IMR-90 (cell line): ENCODE measurements around the gene CGNL1. TPM values are rescaled to one million over a fixed set of nuclear protein-coding genes. Genes with fewer than 3 reads are reported as not detected.

Experiments
- ATAC-seq: fragments of 200-7000 bp; cut with Tn5 transposase; 2 replicates; pipeline ENCODE4 v1.9.1; 2020; ENCODE audit warnings: low read depth, mild to moderate bottlenecking, moderate library complexity
- BruUV-seq: library from RNA; stranded (reverse); fragments of 400-500 nt; replicated peaks from 2 replicates; lab custom pipeline; 2021; lab: Mats Ljungman, UMichigan
- CTCF ChIA-PET: fragments of 300-600 bp; formaldehyde crosslinking; extraction: SDS; loops from one replicate; lab custom pipeline; 2021; ENCODE audit warnings: antibody characterized with exemption; lab: Yijun Ruan, JAX
- POLR2A ChIA-PET: fragments of 300-600 bp; sonication (Branson Sonifier 250); formaldehyde crosslinking; loops from one replicate; lab custom pipeline; 2022; ENCODE audit warnings: antibody characterized with exemption; ENCODE audit not compliant: unreplicated experiment; lab: Charles Lee
- DNase-seq: peaks from one replicate; pipeline ENCODE4 v3.0.0; 2013
- H2AFZ ChIP-seq: replicated peaks from 2 replicates; pipeline ENCODE3; 2013; ENCODE audit warnings: low read length, mild to moderate bottlenecking; ENCODE audit not compliant: poor library complexity
- H2AK5ac ChIP-seq: 2 replicates; pipeline ENCODE4 v1.6.1; 2013; ENCODE audit warnings: low read depth, low read length, inconsistent platforms
- H2AK9ac ChIP-seq: replicated peaks from 2 replicates; pipeline ENCODE3; 2013; ENCODE audit warnings: mild to moderate bottlenecking, low read depth, low read length, moderate library complexity; ENCODE audit not compliant: poor library complexity
- H2BK120ac ChIP-seq: 2 replicates; pipeline ENCODE4 v1.6.1; 2013; ENCODE audit warnings: low read depth, low read length, inconsistent platforms
- H2BK15ac ChIP-seq: 3 replicates; pipeline ENCODE4 v1.6.1; 2013; ENCODE audit warnings: low read depth, low read length, inconsistent platforms
- H2BK20ac ChIP-seq: 2 replicates; pipeline ENCODE4 v1.6.1; 2013; ENCODE audit warnings: low read depth, mild to moderate bottlenecking, inconsistent platforms, low read length, moderate library complexity
- H2BK5ac ChIP-seq: 2 replicates; pipeline ENCODE4 v1.6.1; 2013; ENCODE audit warnings: mild to moderate bottlenecking, low read depth, low read length, inconsistent platforms; ENCODE audit not compliant: poor library complexity, severe bottlenecking
- H3K14ac ChIP-seq: replicated peaks from 2 replicates; pipeline ENCODE4 v1.6.1; 2013; ENCODE audit warnings: low read depth, low read length, inconsistent platforms
- H3K18ac ChIP-seq: 2 replicates; pipeline ENCODE4 v1.6.1; 2013; ENCODE audit warnings: low read depth, low read length, control low read depth
- H3K23ac ChIP-seq: 2 replicates; pipeline ENCODE4 v1.6.1; 2013; ENCODE audit warnings: low read depth, low read length, inconsistent platforms
- H3K27ac ChIP-seq: 2 replicates; pipeline ENCODE4 v1.5.1; 2013; ENCODE audit warnings: mild to moderate bottlenecking, control low read depth, low read length; ENCODE audit not compliant: insufficient read depth
- H3K27me3 ChIP-seq: 2 replicates; pipeline ENCODE4 v1.6.1; 2013; ENCODE audit warnings: low read length; ENCODE audit not compliant: control insufficient read depth, insufficient read depth
- H3K36me3 ChIP-seq: 2 replicates; pipeline ENCODE4 v1.6.1; 2013; ENCODE audit warnings: low read length, mixed read lengths; ENCODE audit not compliant: control insufficient read depth, insufficient read depth
- H3K4ac ChIP-seq: 2 replicates; pipeline ENCODE4 v1.6.1; 2013; ENCODE audit warnings: low read depth, low read length, inconsistent platforms
- H3K4me1 ChIP-seq: 2 replicates; pipeline ENCODE4 v1.6.1; 2013; ENCODE audit warnings: low read length, mixed read lengths; ENCODE audit not compliant: control insufficient read depth, insufficient read depth
- H3K4me2 ChIP-seq: 2 replicates; pipeline ENCODE4 v1.6.1; 2013; ENCODE audit warnings: low read depth, mild to moderate bottlenecking, control low read depth, low read length, moderate library complexity
- H3K4me3 ChIP-seq: 2 replicates; pipeline ENCODE4 v1.5.1; 2013; ENCODE audit warnings: low read depth, mild to moderate bottlenecking, control low read depth, low read length, moderate library complexity; ENCODE audit not compliant: insufficient read depth
- H3K56ac ChIP-seq: 2 replicates; pipeline ENCODE4 v1.6.1; 2013; ENCODE audit warnings: low read length, inconsistent platforms; ENCODE audit not compliant: insufficient read depth; ENCODE audit errors: extremely low read depth
- H3K79me1 ChIP-seq, 2 experiments: 2 replicates each; pipeline ENCODE4 v1.6.1; 2013; ENCODE audit warnings: low read length in 2 of 2, inconsistent platforms in 1 of 2, low read depth in 1 of 2
- H3K9ac ChIP-seq: 2 replicates; pipeline ENCODE4 v1.6.1; 2013; ENCODE audit warnings: low read depth, low read length, control low read depth
- H3K9me1 ChIP-seq: 2 replicates; pipeline ENCODE4 v1.6.1; 2013; ENCODE audit warnings: low read length, inconsistent platforms; ENCODE audit not compliant: insufficient read depth
- H3K9me3 ChIP-seq: 2 replicates; pipeline ENCODE4 v1.6.1; 2013; ENCODE audit warnings: low read length; ENCODE audit not compliant: control insufficient read depth, insufficient read depth
- H4K20me1 ChIP-seq: 2 replicates; pipeline ENCODE4 v1.6.1; 2013; ENCODE audit warnings: low read length, inconsistent platforms; ENCODE audit not compliant: insufficient read depth
- H4K5ac ChIP-seq: 2 replicates; pipeline ENCODE4 v1.6.1; 2013; ENCODE audit warnings: mild to moderate bottlenecking, low read depth, low read length, control low read depth
- H4K8ac ChIP-seq, 2 experiments: 2 replicates each; pipeline ENCODE4 v1.6.1; 2013; ENCODE audit warnings: low read depth in 2 of 2, low read length in 2 of 2, control low read depth in 1 of 2, inconsistent platforms in 1 of 2
- H4K91ac ChIP-seq: 2 replicates; pipeline ENCODE4 v1.6.1; 2013; ENCODE audit warnings: low read depth, low read length, inconsistent platforms; ENCODE audit not compliant: insufficient read depth
- CHD1 ChIP-seq: IDR thresholded peaks from 2 replicates; pipeline ENCODE4 v1.6.1; 2012; ENCODE audit warnings: low read depth, low read length, improper control_type of control experiment
- ELK1 ChIP-seq: fragments of 150-350 bp; IDR thresholded peaks from 2 replicates; pipeline ENCODE4 v1.6.1; 2016; ENCODE audit warnings: low read depth, mild to moderate bottlenecking, low read length, moderate library complexity, borderline replicate concordance
- MAFK ChIP-seq: IDR thresholded peaks from 2 replicates; pipeline ENCODE4 v1.6.1; 2012; ENCODE audit warnings: low read depth, low read length, improper control_type of control experiment
- MXI1 ChIP-seq: IDR thresholded peaks from 2 replicates; pipeline ENCODE4 v1.6.1; 2012; ENCODE audit warnings: low read depth, mild to moderate bottlenecking, low read length, moderate library complexity, borderline replicate concordance
- NFE2L2 ChIP-seq: fragments of 150-350 bp; IDR thresholded peaks from 2 replicates; pipeline ENCODE4 v1.6.1; 2016; ENCODE audit warnings: low read depth, mild to moderate bottlenecking, low read length
- POLR2A ChIP-seq: IDR thresholded peaks from 2 replicates; pipeline ENCODE4 v1.6.1; 2012; ENCODE audit warnings: mild to moderate bottlenecking, low read depth, low read length
- RAD21 ChIP-seq: IDR thresholded peaks from 2 replicates; pipeline ENCODE4 v1.6.1; 2012; ENCODE audit warnings: low read length, improper control_type of control experiment
- RCOR1 ChIP-seq: IDR thresholded peaks from 2 replicates; pipeline ENCODE4 v1.6.1; 2012; ENCODE audit warnings: mild to moderate bottlenecking, low read length, improper control_type of control experiment; ENCODE audit not compliant: insufficient replicate concordance
- RFX5 ChIP-seq: IDR thresholded peaks from 2 replicates; pipeline ENCODE4 v1.8.0; 2012; ENCODE audit warnings: low read depth, mild to moderate bottlenecking, low read length, moderate library complexity
- SMC3 ChIP-seq: fragments of 150-350 bp; IDR thresholded peaks from 2 replicates; pipeline ENCODE4 v1.6.1; 2016; ENCODE audit warnings: low read depth, mild to moderate bottlenecking, antibody characterized with exemption, low read length, moderate library complexity
- USF2 ChIP-seq: fragments of 150-350 bp; IDR thresholded peaks from 2 replicates; pipeline ENCODE4 v1.6.1; 2017; ENCODE audit warnings: mild to moderate bottlenecking, antibody characterized with exemption, low read length, low read depth
- WGBS, 2 experiments: methylation state at CpG; one replicate each; pipeline versions ENCODE4 v1.1.5 to v1.1.7; 2013; ENCODE audit warnings: missing lambda C conversion rate in 2 of 2; ENCODE audit not compliant: insufficient read length in 1 of 2; ENCODE audit errors: extremely low coverage in 2 of 2; 5-methylcytosine and 5-hydroxymethylcytosine counted together
- dilution Hi-C: fragments of 300-500 bp; cut with HindIII; formaldehyde crosslinking; loops from one replicate; pipeline ENCODE4 v1.14.3; 2018; ENCODE audit warnings: low sequenced_read_pairs; ENCODE audit not compliant: unreplicated experiment
- in situ Hi-C: fragments of 300-500 bp; cut with MboI; formaldehyde crosslinking; loops from 3 replicates; pipeline ENCODE4 v1.14.3; 2019; ENCODE audit warnings: low sequenced_read_pairs, inconsistent platforms, mixed read lengths
- intact Hi-C: fragments of 100-400 bp; cut with micrococcal nuclease; formaldehyde crosslinking; loops from 2 replicates; pipeline ENCODE4 v1.10.0; 2022
- polyA plus RNA-seq, 3 experiments: library from polyadenylated mRNA; depleted of rRNA; stranded (reverse); fragments of >200 nt; gene quantifications; 2 replicates each; pipeline ENCODE4 v1.2.3, GENCODE V29; 2012; ENCODE audit warnings: low replicate concordance in 1 of 3
- total RNA-seq: library from RNA; depleted of rRNA; stranded (reverse); fragments of >200 nt; gene quantifications from 2 replicates; pipeline ENCODE4 v1.2.3, GENCODE V29; 2012

CGNL1 gene
- total and polyA plus RNA-seq, 2 of the 4 experiments (the other 2 are of a cell fraction) = 0.07 to 0.18 TPM

GRCh38 chr15:57578288-57578900 lies 202.1 kb downstream of the CGNL1 start:
- Histone ChIP-seq H3K23ac (no peak overlapping the region), H4K8ac (no peak overlapping the region), H2AK5ac (no peak overlapping the region), H3K4me2 (no peak overlapping the region), H2BK20ac (no peak overlapping the region), H3K4ac (no peak overlapping the region), H2BK120ac (no peak overlapping the region), H3K9me1 (no peaks in the 10 kb centered on the region), H2BK5ac (no peak overlapping the region), H3K14ac (no peak overlapping the region), H4K20me1 (no peaks in the 10 kb centered on the region), H3K9ac (no peak overlapping the region), H3K4me3 (no peak overlapping the region), H3K36me3 (no peaks in the 10 kb centered on the region), H3K79me1 (no peaks in the 10 kb centered on the region), H3K56ac (no peak overlapping the region), H4K5ac (no peak overlapping the region), H2BK15ac (no peak overlapping the region), H2AFZ (no peak overlapping the region), H3K27ac (no peak overlapping the region), H3K9me3 (peaks cover 7% of the 10 kb centered on the region; the same call in 1 of the 2 replicates), H2AK9ac (no peak overlapping the region), H4K91ac (no peak overlapping the region), H3K18ac (no peak overlapping the region), H3K4me1 (no peaks in the 10 kb centered on the region), H3K27me3 (peaks cover 15% of the 10 kb centered on the region)
- POLR2A ChIA-PET = no interaction called here
- no peak for TF ChIP-seq USF2
- no peak for TF ChIP-seq NFE2L2
- TF ChIP-seq RFX5 = no peak
- no peak for TF ChIP-seq POLR2A
- no peak for TF ChIP-seq ELK1
- no peak for TF ChIP-seq RCOR1
- TF ChIP-seq RAD21 = no peak
- no peak for TF ChIP-seq SMC3
- TF ChIP-seq MXI1 = no peak
- no peak for TF ChIP-seq CHD1
- TF ChIP-seq MAFK = no peak
- ATAC-seq (no peak), DNase-seq (no peak)
- in situ Hi-C loops = no loop called here
- dilution Hi-C loops = no loop called here
- CTCF ChIA-PET = no interaction called here
- intact Hi-C loops = no loop called here
- BruUV-seq = no TSS peak
- WGBS, 2 experiments = 58% methylated on average over 4 of the region's 6 CpGs; no CpG with 5 or more reads in 1 of the 2 experiments
